CD4-positive, alpha-beta T cell treated with Interleukin-17A for 1 hour (primary cell): ENCODE results near the gene CXCR5.

Source experiments
- DNase-seq: peaks from one replicate; pipeline ENCODE4 v3.0.0-alpha.2; 2020

CXCR5 gene

GRCh38 chr11:118877487-118878162 is 6.1 kb upstream of the CXCR5 start:
- no peak for DNase-seq

GRCh38 chr11:118878163-118878563 is 5.5 kb upstream of the CXCR5 start:
- DNase-seq: peak; percentile 57

- no peak for DNase-seq
Observed at GRCh38 chr11:118881228-118881627, 2.5 kb upstream of the CXCR5 start.

GRCh38 chr11:118882491-118882890 is 1.2 kb upstream of the CXCR5 start:
- DNase-seq: no peak

- no peak for DNase-seq
Observed at GRCh38 chr11:118883004-118883367, 706 bp upstream of the CXCR5 start.

GRCh38 chr11:118884875-118885274 is 1.2 kb downstream of the CXCR5 start:
- no peak for DNase-seq

GRCh38 chr11:118885319-118885718 is 1.6 kb downstream of the CXCR5 start:
- no peak for DNase-seq

- DNase-seq: no peak
Observed at GRCh38 chr11:118885831-118886565, 2.3 kb downstream of the CXCR5 start.

- no peak for DNase-seq
Observed at GRCh38 chr11:118886681-118887111, 3.0 kb downstream of the CXCR5 start.

GRCh38 chr11:118887206-118887605 is 3.5 kb downstream of the CXCR5 start:
- no peak for DNase-seq

- DNase-seq: no peak
Observed at GRCh38 chr11:118888398-118888797, 4.7 kb downstream of the CXCR5 start.

- no peak for DNase-seq
Observed at GRCh38 chr11:118889797-118890196, 6.1 kb downstream of the CXCR5 start.

- peak; percentile 83 for DNase-seq
Observed at GRCh38 chr11:118892514-118892913, 8.8 kb downstream of the CXCR5 start.

GRCh38 chr11:118892964-118893363 is 9.3 kb downstream of the CXCR5 start:
- DNase-seq: no peak

- no peak for DNase-seq
Observed at GRCh38 chr11:118893662-118894061, 10.0 kb downstream of the CXCR5 start.

GRCh38 chr11:118894192-118894591 is 10.5 kb downstream of the CXCR5 start:
- no peak for DNase-seq

GRCh38 chr11:118895093-118896039 is 11.7 kb downstream of the CXCR5 start:
- DNase-seq: peak; percentile 83

GRCh38 chr11:118896472-118896913 is 12.8 kb downstream of the CXCR5 start:
- DNase-seq: no peak

- no peak for DNase-seq
Observed at GRCh38 chr11:118896921-118897591, 13.4 kb downstream of the CXCR5 start.

- no peak for DNase-seq
Observed at GRCh38 chr11:118897721-118898310, 14.1 kb downstream of the CXCR5 start.

- no peak for DNase-seq
Observed at GRCh38 chr11:118898400-118899295, 15.0 kb downstream of the CXCR5 start.
